ENCODE data around the gene ATP2C2.

The ATP2C2 gene

DNA sequence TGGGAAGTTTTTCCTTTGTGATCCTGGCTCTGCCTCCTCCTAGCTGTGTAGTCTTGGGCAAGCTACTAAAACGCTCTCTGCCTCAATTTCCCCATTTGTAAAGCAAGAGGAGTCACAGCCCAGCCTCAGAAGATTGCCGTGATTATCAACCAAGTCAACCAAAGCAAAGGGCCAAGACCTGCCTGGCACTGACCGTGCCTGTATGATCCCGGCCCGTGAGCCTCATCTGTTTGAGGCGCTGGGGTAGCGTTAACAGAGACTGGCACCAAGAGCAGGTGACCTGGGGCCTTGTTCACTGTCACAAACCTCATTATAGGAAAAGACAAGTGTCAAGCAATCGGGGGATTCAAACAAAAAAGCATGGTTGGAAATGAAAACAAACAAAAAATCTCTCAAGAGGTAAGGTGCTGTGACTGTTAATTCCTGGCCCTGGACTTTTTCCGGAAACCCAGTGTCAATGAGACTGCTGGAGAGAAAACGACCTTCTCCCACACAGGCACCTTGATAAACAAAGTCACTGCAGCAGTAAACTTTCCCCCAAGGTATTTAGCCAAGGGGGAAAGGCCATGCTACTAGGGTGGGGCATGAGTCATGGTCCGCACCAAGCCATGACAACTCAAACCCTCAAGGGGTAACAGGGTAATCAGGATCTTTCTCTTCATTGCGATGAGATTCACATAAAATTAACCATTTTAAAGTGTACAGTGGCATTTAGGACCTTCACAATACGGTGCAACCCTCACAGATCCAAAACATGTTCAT is 130.7 kb downstream of the ATP2C2 start:
- DNase-seq (ENCODE audit: low spot score) = no peak

DNA sequence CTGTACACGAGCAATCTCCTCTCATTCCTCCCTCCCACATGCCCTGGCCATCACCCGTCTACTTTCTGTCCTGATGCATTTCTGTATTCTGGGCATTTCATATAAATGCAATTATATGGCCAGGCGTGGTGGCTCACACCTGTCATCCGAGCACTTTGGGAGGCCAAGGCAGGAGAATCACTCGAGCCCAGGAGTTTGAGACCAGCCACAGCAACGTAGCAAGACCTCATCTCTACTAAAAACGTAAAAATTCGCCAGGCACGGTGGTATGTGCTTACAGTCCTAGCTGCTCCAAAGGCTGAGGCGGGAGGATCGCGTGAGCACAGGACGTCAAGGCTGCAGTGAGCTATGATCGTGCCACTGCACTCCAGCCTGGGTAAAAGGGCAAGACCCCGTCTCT is 131.3 kb downstream of the ATP2C2 start:
- DNase-seq (ENCODE audit: low spot score) = no peak

DNA sequence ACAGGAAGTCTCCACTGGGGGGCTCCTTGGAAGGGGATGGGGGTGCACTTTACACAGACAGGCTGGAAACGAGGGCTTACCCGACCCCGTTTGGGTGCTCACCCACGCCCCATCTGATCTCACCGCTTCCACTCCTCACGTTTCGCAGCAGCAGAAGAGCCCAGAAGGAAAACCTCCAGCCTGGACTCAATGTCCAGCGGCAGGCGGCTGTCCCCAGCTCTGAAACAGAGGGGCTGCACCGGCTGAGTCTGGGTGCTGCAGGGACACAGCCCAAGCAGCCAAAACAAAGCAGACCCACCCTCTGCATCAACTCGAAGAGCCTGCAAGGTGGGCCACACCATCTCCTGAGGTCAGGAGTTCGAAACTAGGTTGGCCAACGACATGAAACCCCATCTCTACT is 132.2 kb downstream of the ATP2C2 start:
- no peak for DNase-seq (ENCODE audit: low spot score)

DNA sequence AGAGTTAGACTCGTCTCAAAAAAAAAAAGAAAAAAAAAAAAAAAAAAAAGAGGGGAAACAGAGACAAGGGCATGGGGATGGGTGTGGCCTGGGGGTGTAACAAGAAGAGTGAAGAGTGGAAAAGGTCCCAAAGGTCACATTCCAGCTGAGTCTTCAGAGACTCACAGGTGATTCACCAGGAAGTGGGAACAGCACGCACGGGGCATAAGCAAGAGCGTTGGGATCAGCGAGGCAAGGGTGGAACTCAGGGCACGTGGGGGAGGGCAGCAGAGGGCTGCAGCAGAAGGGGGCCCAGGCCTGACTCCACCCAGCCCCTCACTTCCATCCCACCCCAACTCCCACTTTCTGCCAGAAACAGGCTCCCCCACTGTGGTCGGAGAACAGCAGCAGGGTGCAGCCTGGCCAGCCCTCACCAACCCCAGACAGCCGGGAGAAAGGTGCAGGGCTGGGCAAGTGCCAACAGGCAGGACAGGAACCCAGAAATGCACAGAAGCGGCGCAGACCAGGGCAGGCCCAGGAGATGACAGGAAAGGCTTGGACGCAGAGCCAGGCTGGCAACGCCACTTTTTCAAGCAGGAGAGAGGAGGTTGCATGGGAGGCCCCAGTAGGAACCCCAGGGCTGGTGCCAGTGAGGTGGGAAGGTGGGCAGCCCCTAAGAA is 132.9 kb downstream of the ATP2C2 start:
- peak; percentile 52 for DNase-seq (ENCODE audit: low spot score)

DNA sequence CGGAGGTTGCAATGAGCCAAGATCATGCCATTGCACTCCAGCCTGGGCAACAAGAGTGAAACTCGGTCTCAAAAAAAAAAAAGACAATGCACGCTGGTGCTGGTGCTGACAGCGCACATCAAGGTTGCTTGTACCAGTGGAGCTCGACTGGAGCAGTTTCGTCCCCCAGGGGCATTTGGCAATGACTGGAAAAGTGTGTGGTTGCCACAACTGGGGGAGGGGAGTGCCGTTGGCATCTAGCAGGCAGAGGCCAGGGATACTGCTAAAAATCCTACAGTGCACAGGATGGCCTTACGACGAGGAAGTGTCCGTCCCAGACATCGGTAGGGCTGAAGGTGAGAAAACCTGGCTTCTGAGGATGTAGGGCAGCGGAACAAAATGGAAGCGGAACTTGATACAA is 133.7 kb downstream of the ATP2C2 start:
- no peak for DNase-seq (ENCODE audit: low spot score)

DNA sequence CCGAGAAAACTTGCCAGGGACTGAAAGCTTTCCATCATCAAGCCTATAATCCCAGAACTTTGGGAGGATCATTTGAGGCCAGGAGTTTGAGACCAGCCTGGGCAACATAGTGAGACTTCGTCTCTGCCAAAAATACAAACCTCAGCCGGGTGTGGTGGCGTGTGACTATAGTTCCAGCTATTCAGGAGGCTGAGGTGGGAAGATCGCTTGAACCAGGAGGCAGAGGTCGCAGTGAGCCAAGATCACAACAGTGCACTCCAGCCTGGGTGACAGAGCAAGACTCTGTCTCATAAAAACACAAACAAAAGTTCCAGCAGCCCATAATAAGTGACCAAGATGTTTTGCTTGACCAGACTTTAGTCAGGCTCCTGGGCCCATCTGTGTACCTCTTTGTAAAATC is 134.2 kb downstream of the ATP2C2 start:
- DNase-seq (ENCODE audit: low spot score) = no peak

DNA sequence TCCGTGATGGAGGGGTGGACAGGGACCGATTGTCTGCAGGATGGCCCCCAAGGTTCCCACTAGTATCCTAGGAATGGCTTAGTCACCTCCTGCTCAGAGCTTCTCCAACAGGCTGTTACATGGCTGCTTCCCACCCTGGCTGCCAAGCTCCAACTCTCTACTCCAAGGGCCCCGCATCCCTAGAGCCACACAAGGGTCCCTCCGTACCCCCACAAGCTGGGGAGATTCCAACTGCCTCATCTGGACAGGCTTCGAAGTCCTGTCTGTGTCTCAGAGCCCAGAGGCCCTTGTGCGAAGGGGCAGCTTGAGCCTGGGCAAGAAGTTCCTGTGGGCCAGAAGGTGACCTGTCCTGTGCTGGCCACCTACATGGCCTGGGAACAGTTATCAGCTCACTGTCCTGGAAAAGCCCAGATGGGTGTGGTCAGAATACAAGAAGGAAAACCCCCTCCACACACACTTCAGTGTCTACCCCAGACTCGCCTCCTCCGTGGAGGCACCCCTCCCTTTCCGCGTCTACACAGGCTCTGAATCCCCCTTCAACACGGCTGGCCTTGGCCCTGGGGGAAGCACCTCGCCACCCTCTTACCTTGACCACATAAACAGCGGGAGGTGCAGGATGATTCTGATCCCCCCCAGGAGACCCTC is 135.5 kb downstream of the ATP2C2 start:
- DNase-seq (ENCODE audit: low spot score) = peak; percentile 57

DNA sequence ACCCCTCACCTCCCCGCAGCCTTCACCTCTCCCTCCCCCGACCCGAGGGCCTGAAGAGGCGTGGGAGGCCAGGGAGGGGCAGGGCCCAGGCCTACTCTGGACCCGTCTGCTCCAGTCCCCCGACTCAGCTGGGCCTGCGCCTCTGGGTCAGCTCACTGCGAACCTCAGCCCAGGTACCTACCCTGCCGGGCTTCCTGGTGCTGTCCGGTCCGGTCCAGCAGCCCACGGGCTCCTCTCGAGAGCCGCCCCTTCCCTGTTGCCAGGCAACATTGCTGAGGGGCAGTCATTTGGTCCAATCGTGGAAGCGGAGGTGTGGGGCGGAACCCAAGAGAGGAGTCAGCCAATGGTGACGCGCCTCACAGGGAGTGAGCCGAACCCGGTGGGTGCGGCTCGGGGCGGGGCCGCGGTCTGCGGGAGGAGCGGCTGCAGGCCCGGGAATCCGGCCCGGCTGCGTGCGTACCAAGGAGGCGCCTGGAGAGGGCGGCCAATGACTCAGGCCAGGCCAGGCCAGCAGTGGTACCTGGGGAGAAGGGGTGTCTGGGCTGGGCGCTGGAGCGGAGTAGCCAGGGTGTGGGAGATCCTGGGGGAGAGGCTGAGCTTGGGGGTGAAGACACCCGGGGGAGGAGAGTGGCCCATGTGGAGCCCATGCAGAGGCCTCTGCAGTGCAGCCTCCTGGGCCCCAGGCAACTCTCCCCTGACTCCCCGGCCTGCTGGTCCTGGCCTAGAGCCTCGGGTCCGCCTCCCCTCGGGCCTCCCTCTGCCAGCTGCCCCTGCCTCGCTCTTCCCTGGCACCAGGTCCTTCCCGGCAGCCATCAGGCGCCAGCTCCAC is 136.3 kb downstream of the ATP2C2 start, which contains the start of gene MEAK7:
TSS of gene MEAK7 (minus strand) at position 240 of the 829 bp plus-strand sequence. CDS start 6,573 bp downstream, outside the sequence.
- peak; percentile 98 for DNase-seq (ENCODE audit: low spot score)

DNA sequence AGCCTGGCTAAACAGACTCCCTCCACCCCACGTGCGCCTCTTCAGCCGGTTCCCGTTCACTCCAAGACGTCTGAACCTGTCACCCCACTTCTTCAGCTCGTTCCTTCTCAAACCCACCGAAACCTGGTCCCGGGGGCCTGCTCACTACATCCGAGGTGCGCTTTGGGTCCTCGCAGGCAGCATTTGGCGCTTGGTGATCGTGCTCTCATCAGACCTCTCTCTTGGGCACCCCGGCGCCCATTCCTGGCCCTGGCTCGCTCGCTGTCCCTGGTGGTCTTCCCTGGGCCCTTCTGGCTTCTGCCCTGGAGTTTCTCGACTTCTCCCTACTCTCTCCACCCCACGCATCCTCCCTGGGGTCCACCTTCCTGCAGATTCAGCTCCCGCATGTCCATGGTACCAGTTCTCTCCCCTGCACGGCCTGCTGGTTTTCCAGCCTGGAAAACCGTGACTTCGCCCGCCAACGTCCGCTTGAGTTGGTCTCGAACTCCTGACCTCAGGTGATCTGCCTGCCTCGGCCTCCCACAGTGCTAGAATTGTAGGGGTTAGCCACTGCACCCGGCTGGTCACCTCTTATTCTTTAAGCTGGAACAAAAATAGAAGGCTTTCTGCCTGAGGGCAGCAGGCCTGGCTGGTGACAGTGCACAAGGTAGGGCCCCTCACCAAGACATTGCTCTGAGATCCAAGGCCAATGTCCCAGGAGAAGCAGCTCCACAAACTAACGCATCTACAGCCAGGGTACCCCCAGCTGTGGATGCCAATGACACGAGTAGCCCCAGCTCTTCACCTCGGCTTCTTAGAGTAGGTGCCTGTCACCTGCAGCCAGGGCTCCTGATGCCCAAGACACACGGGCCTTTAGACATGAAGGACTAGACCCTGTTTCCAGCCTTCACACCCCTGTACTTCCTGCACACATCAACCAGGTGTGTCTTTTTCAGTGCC is 137.2 kb downstream of the ATP2C2 start:
- no peak for DNase-seq (ENCODE audit: low spot score)

DNA sequence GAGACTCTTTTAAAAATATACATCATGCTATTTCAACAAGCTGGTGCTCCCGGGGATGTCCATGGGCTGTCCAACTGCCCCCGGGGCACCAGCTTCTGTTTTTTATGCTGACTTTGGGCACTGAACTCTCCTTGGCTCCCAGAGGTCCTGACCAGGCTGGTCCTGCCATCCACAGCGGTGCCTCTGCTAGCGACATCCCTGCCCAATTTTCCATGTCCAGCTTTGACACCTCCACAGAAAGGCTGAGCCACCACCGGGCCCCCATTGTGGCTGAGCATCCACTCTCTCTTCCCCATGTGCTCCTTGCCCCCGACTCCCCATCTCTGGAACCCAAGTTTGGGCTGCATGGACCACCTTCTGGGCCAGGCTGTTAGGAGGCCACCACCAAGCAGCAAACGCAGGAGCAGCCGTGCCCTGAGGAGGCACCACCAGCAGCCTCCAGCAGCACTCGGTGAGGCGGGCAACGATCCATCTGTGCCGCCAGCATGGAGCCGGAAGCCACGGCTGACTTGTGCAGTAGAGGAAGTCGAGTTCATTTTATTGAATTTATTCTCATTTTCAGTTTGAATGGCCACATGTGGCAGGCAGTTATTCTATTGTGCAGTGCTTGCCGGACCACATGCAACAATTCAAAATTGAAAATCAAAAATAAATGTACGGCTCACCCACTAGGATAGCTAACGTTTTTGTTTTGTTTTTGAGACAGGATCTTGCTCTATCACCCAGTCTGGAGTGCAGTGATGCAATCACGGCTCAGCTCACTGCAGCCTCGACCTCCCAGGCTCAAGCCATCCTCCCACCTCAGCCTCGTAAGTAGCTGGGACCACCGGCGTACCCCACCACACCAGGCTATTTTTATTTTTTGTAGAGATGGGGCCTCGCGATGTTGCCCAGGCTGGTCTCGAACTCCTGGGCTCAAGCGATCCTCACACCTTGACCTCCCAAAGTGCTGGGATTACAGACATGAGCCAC is 139.0 kb downstream of the ATP2C2 start:
- DNase-seq (ENCODE audit: low spot score) = no peak

DNA sequence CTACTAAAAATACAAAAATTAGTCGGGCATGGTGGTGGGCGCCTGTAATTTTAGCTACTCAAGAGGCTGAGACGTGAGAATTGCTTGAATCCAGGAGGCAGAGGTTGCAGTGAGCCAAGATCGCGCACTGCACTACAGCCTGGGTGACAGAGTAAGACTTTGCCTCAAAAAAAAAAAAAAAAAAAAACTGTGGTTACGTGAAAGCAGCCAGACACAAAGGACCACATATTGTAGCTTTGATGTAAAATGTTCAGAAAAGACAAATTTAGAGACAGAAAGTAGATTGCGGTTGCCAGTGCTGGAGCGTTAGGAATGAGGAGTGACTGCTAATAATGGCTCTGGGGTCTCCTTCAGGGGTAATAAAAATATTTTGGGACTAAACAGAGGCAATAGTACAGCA is 140.2 kb downstream of the ATP2C2 start:
- no peak for DNase-seq (ENCODE audit: low spot score)

DNA sequence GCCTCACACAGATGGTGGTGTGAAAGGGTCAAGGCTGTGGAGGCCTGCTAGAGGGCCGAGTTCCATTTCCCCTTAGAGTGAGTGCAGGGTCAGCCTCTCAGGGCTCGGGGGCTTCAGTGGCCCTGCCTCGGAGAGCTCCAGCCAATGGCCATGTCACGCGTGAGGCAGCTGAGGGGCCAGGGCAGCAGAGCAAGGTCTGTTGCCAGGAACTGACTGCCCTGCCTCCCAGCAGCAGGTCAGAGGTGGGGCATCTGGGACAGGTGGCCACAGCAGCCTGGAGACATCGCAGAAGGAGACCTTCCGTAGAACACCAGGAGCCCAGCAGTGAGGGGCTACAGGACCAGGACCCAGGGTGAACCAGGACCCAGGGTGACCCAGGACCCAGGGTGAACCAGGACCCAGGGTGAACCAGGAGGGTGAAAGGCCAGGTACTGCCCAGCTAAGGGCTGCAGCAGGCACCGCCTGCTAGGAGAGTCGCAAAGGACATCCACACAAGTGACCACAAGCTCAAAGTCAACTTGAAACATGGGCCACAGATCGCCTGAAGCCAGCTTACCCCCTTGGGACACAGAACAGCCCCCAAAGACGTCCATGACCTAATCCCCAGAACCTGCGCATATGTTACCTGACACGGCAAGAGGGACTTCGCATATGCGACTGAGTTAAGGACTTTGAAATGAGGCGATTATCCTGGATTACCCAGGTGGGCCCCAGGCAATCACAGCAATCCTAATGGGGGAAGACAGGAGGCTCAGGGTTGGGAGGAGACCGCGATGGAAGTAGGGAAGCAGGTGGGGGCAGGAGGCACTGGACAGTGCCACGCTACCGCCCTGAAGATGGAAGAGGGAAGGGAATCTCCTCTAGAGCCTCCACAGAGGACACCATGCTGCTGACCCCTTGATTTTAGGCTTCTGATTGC is 141.0 kb downstream of the ATP2C2 start:
- no peak for DNase-seq (ENCODE audit: low spot score)

DNA sequence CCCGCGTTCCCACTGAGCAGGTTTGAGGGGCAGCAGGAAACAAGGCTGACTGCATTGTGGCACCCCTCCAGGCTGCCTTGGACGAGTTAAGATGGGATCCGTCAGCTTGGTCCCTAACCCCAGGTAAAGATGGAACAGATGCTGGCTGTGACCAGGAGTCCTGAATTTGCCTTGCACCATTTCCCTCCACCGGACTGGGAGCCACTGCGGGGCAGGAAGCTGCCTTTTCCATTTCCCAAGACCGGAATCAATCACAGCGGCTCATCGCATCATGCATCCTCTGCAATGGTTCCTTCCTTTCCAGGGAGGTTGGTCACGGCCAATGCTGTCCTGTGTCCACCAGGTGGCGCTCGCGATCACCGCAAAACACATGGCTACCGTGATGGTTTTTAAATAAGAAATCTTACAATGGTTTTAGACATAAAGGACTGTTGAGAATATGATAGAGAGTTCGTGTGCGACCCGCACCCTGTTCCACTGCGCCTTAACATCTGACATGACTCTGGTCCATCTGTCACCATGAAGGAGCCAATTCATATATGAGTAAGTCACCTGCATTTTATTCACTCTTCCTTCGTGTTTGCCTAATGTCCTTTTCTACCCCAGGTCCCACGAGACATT is 143.0 kb downstream of the ATP2C2 start:
- DNase-seq (ENCODE audit: low spot score) = peak; percentile 75

DNA sequence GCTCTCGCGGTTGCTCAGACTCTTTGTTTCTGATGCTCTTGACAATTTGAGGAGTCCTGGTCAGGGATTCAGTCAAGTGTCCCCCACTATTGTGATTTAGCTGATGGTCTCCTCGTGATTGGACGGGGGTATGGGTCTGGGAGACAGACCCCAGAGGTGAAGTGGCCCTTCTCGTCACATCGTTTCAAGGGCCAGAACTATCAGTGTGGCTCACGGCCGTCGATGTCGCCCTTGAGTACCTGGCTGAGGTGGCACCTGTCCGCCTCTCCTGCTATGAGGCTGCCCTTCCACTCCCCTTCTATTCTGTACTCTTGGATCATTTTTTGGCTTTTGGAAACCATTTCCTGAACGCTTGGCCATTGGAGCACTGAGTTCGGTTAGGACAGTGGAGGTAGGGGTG is 143.5 kb downstream of the ATP2C2 start:
- DNase-seq (ENCODE audit: low spot score) = no peak

DNA sequence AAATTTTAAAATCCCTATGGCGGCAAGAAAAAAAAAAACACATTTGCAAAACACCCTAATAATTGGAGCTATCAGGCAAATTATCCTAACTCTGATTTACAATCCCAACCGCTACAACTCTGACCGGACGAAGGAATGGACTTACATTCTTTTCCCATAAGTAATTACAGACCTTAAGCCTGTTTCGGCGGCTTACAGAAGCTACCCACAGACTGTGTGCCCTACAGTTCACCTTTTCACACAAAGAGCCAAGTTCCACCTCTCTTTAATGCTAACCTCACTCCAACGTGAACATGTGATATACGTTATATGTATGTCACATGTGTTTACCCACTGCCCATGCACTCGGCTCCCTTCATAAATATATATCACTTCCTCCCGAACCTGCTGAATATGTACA is 144.8 kb downstream of the ATP2C2 start:
- no peak for DNase-seq (ENCODE audit: low spot score)

DNA sequence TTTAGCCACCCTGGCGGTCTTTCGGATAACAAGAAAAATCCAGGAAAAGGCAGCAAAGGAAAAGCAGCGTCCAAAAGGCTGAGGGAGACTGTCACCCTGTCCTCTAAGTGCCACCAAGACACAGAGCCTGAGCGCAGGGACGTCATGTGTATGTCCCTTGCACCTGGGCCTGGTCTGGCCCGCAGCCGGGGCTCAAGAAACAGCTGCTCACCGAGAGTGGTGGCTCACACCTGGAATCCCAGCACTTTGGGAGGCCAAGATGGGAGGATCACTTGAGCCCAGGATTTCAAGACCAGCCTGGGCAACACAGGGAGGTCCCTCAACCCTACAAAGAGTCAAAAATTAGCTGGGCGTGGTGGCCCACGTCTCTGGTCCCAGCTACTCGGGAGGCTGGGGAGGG is 145.3 kb downstream of the ATP2C2 start:
- DNase-seq (ENCODE audit: low spot score) = no peak

Measured in AG08396 (cell line).